ENCODE data around the gene CABLES2. TPM values are rescaled to one million over a fixed set of nuclear protein-coding genes. Genes with fewer than 3 reads are reported as not detected.

The CABLES2 gene
- total and polyA plus RNA-seq, 10 of the 15 experiments (the other 5 are each of a cell fraction or from before 2014, with no cell fraction given), result 2.2 to 14.9 (median 5.3) TPM

DNA sequence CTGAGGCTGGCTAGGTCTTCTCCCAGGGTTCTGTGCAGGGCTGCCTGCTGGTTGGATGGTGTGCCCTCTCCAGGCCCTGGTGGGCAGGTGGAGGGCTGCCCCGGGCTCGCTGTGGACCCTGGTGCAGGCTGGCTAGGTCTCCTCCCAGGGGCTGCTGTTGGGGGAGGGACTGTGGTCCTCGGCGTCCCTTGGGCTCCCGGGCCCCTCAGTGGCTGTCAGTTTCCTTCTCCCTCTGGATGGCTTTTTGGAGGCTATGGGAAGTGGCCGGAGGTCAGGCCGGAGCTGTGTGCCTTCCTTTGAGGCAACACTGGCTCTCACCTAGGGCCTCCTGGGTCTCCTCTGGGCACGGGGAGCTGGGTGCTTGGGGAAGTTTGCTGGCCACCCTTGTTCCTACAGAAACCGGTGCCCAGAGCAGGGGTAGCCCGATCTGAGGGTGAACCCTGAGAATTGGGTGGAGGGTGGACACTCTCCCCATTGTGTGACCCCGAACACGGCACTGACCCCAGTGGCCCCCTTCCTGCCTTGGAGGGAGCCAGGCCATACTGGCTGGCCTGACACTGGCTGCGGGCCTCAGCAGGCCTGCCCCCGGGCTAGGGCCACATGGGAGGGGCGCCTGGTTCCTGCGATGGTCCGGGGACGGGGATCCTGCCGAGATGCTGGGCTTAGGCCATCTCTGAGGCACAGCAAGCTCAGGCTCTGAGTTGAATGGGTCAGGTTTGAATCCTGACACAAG is 3.8 kb upstream of the CABLES2 start (continued):
- TF ChIP-seq PKNOX1 (IDR thresholded peaks at IDR 0.05) (no peak), USF1 (IDR thresholded peaks at IDR 0.05; ENCODE audit: borderline replicate concordance, extremely low read length, insufficient read depth, low read depth, low read length) (no peak), PAX5 (IDR thresholded peaks at IDR 0.05; ENCODE audit: borderline replicate concordance, low read depth, low read length) (no peak)

GRCh38 chr20:62409931-62410745 is 3.1 kb upstream of the CABLES2 start:
- intact Hi-C loops (cut with micrococcal nuclease; ENCODE audit: unreplicated experiment), result loop anchor here (5.0 kb wide), 1 partner anchor 382 kb away; no protein-coding TSS in a partner anchor
- Histone ChIP-seq H3K27me3 (replicated peaks in 1 of 2; ENCODE audit: control insufficient read depth in 2 of 2, insufficient read depth in 2 of 2, low read length in 1 of 2) (no peaks in the 10 kb centered on the region), H3K4me2 (ENCODE audit: control insufficient read depth, insufficient read depth) (peak overlapping the region; percentile 35; the same call in 1 of the 2 replicates), H3K79me2 (ENCODE audit: control insufficient read depth, insufficient read depth, low read length) (peaks cover 13% of the 10 kb centered on the region), H4K20me1 (ENCODE audit: control insufficient read depth, insufficient read depth) (no peaks in the 10 kb centered on the region), H3K4me1 (ENCODE audit: control insufficient read depth, insufficient read depth, low read length) (peaks cover 12% of the 10 kb centered on the region), H3K27ac (ENCODE audit: control insufficient read depth, insufficient read depth) (no peak overlapping the region), H3K4me3 (no peak overlapping the region), H3K36me3 (ENCODE audit: control insufficient read depth in 2 of 2, insufficient read depth in 2 of 2, low read length in 1 of 2) (no peaks in the 10 kb centered on the region), H2AFZ (ENCODE audit: control insufficient read depth, low read depth, low read length) (no peak overlapping the region; the same call in 1 of the 2 replicates), H3K9ac (ENCODE audit: control insufficient read depth, insufficient read depth, low read length) (no peak overlapping the region), H3K9me3 (replicated peaks; ENCODE audit: control insufficient read depth, insufficient read depth, low read length) (no peaks in the 10 kb centered on the region)
- DNase-seq (ENCODE audit: low read depth, low spot score) (no peak), ATAC-seq (peak; percentile 20), FAIRE-seq (peak; percentile 35)
- ChIA-PET CTCF (interaction anchor here (0.6 to 4.2 kb wide), 13 partner anchors 11 to 398 kb away, joined by 3 to 23 read pairs (median 4); no protein-coding TSS in a partner anchor), POLR2A (interaction anchor here (1.3 kb wide), 1 partner anchor 23 kb away, joined by 5 read pairs; the partner anchor contains the start of gene RPS21), SMC1A (ENCODE audit: uncharacterized antibody, unreplicated experiment) (interaction anchor here (0.7 to 1.7 kb wide), 5 partner anchors 24 to 398 kb away, joined by 3 to 4 read pairs (median 4); no protein-coding TSS in a partner anchor), RAD21 (ENCODE audit: unreplicated experiment) (interaction anchor here (1.1 to 1.8 kb wide), 4 partner anchors 89 to 382 kb away, joined by 3 to 6 read pairs (median 5); no protein-coding TSS in a partner anchor)
- 6% methylated on average over 30 of the region's 30 CpGs for WGBS (ENCODE audit: insufficient coverage, insufficient replicate concordance, low lambda C conversion rate, missing lambda C conversion rate)
- in situ Hi-C loops (cut with MboI), result no loop called here
- BruUV-seq (replicated peaks), result no TSS peak
- TF ChIP-seq, protein P1, sequence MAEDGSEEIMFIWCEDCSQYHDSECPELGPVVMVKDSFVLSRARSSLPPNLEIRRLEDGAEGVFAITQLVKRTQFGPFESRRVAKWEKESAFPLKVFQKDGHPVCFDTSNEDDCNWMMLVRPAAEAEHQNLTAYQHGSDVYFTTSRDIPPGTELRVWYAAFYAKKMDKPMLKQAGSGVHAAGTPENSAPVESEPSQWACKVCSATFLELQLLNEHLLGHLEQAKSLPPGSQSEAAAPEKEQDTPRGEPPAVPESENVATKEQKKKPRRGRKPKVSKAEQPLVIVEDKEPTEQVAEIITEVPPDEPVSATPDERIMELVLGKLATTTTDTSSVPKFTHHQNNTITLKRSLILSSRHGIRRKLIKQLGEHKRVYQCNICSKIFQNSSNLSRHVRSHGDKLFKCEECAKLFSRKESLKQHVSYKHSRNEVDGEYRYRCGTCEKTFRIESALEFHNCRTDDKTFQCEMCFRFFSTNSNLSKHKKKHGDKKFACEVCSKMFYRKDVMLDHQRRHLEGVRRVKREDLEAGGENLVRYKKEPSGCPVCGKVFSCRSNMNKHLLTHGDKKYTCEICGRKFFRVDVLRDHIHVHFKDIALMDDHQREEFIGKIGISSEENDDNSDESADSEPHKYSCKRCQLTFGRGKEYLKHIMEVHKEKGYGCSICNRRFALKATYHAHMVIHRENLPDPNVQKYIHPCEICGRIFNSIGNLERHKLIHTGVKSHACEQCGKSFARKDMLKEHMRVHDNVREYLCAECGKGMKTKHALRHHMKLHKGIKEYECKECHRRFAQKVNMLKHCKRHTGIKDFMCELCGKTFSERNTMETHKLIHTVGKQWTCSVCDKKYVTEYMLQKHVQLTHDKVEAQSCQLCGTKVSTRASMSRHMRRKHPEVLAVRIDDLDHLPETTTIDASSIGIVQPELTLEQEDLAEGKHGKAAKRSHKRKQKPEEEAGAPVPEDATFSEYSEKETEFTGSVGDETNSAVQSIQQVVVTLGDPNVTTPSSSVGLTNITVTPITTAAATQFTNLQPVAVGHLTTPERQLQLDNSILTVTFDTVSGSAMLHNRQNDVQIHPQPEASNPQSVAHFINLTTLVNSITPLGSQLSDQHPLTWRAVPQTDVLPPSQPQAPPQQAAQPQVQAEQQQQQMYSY (CRISPR knock-in tag; IDR thresholded peaks at IDR 0.05), result no peak
- peak; percentile 21; the same call in 1 of the 2 replicates for TF ChIP-seq SMC3 (IDR thresholded peaks at IDR 0.05; ENCODE audit: borderline replicate concordance, low read length)
- no peak for TF ChIP-seq FOXK2 (IDR thresholded peaks at IDR 0.05)
- peak; percentile 44; the same call in 1 of the 2 replicates for TF ChIP-seq PKNOX1 (IDR thresholded peaks at IDR 0.05)
- TF ChIP-seq, protein P2, sequence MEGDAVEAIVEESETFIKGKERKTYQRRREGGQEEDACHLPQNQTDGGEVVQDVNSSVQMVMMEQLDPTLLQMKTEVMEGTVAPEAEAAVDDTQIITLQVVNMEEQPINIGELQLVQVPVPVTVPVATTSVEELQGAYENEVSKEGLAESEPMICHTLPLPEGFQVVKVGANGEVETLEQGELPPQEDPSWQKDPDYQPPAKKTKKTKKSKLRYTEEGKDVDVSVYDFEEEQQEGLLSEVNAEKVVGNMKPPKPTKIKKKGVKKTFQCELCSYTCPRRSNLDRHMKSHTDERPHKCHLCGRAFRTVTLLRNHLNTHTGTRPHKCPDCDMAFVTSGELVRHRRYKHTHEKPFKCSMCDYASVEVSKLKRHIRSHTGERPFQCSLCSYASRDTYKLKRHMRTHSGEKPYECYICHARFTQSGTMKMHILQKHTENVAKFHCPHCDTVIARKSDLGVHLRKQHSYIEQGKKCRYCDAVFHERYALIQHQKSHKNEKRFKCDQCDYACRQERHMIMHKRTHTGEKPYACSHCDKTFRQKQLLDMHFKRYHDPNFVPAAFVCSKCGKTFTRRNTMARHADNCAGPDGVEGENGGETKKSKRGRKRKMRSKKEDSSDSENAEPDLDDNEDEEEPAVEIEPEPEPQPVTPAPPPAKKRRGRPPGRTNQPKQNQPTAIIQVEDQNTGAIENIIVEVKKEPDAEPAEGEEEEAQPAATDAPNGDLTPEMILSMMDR (IDR thresholded peaks at IDR 0.05 in 2 of 3, conservative IDR thresholded peaks at IDR 0.05 in 1 of 3; ENCODE audit: control insufficient read depth in 2 of 3, extremely low read depth in 1 of 3, insufficient read depth in 1 of 3, low read depth in 3 of 3, low read length in 3 of 3), result peak; percentile 46 to 65 (median 52)
- peak; percentile 49 for TF ChIP-seq RAD21 (IDR thresholded peaks at IDR 0.05; ENCODE audit: insufficient read depth, low read depth, low read length)
